Measurements from ENCODE around the gene TMEM229B.

TMEM229B gene

DNA sequence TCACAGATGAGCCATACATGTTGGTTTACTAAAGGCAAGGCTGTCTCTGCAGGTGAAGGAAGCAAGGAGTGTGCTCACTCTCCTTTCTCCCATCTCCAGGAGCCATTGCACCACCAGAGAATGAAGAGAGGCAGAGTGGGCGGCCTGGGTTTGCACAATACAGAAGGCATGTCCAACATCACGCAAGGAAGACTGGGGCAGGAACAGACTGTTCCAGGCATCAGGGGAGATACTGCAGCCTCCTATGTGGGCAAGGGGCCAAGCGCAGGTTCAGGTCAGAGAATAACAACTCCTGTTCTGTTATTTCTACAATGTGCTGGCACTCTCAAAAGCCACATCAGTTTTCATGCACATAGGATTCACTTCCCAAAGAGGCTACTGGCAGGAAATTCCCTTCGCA lies 1.7 kb upstream of the TMEM229B start:
- H3K9me3 ChIP-seq (ENCODE audit: control insufficient read depth in 2 of 2, low read length in 2 of 2) = peaks cover 5% of the 10 kb centered on the region in 2 donors
- H3K4me3 ChIP-seq (ENCODE audit: low read length in 2 of 2) = no peak overlapping the region
- H3K9ac ChIP-seq (ENCODE audit: low read depth in 1 of 2, low read length in 2 of 2) = no peak overlapping the region
- peaks cover 0 to 6% of the 10 kb centered on the region in 2 donors for H3K36me3 ChIP-seq (ENCODE audit: control insufficient read depth in 2 of 2, insufficient read depth in 2 of 2, low read length in 2 of 2)
- peaks cover 9 to 10% of the 10 kb centered on the region in 2 donors for H3K4me1 ChIP-seq (ENCODE audit: control insufficient read depth in 2 of 2, insufficient read depth in 2 of 2, low read length in 2 of 2)
- H3K27me3 ChIP-seq (ENCODE audit: control insufficient read depth in 2 of 2, insufficient read depth in 2 of 2, low read length in 2 of 2) = no peaks in the 10 kb centered on the region
- H3K27ac ChIP-seq (ENCODE audit: low read depth in 2 of 2, low read length in 2 of 2) = no peak overlapping the region

- no peak overlapping the region for H3K27ac ChIP-seq (ENCODE audit: low read depth in 2 of 2, low read length in 2 of 2)
- no peak overlapping the region for H3K4me3 ChIP-seq (ENCODE audit: low read length in 2 of 2)
- H3K4me1 ChIP-seq (ENCODE audit: control insufficient read depth in 2 of 2, insufficient read depth in 2 of 2, low read length in 2 of 2) = peaks cover 9 to 10% of the 10 kb centered on the region in 2 donors
- H3K9ac ChIP-seq (ENCODE audit: low read depth in 1 of 2, low read length in 2 of 2) = no peak overlapping the region
- no peaks in the 10 kb centered on the region for H3K9me3 ChIP-seq (ENCODE audit: control insufficient read depth in 2 of 2, low read length in 2 of 2)
- H3K36me3 ChIP-seq (ENCODE audit: control insufficient read depth in 2 of 2, insufficient read depth in 2 of 2, low read length in 2 of 2) = peaks cover 0 to 12% of the 10 kb centered on the region in 2 donors
- H3K27me3 ChIP-seq (ENCODE audit: control insufficient read depth in 2 of 2, insufficient read depth in 2 of 2, low read length in 2 of 2) = no peaks in the 10 kb centered on the region
Observed at GRCh38 chr14:67487332-67487731, 1.2 kb downstream of the TMEM229B start.

DNA sequence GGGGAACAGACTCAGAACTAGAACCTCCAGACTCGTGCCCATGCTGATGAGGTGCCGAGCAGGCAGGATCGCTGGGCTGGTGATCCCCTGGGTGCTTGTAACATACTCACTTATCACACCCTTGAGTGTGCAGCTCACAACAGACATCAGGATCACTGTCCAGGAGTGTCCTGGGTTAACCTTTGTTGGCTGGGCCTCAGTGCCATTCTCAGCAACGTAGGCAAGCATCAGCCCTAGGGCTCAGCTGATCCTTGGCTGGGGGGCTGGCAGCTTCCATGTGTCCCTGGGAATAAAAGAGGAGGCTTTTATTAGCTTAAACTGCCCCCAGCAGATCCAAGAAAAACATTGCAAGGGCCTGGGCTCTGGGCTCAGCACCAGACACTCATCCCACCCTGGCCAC lies 1.6 kb downstream of the TMEM229B start:
- peaks cover 9 to 10% of the 10 kb centered on the region in 2 donors for H3K4me1 ChIP-seq (ENCODE audit: control insufficient read depth in 2 of 2, insufficient read depth in 2 of 2, low read length in 2 of 2)
- no peak overlapping the region for H3K9ac ChIP-seq (ENCODE audit: low read depth in 1 of 2, low read length in 2 of 2)
- H3K27ac ChIP-seq (ENCODE audit: low read depth in 2 of 2, low read length in 2 of 2) = no peak overlapping the region
- H3K4me3 ChIP-seq (ENCODE audit: low read length in 2 of 2) = no peak overlapping the region
- no peaks in the 10 kb centered on the region for H3K9me3 ChIP-seq (ENCODE audit: control insufficient read depth in 2 of 2, low read length in 2 of 2)
- peaks cover 0 to 12% of the 10 kb centered on the region in 2 donors for H3K36me3 ChIP-seq (ENCODE audit: control insufficient read depth in 2 of 2, insufficient read depth in 2 of 2, low read length in 2 of 2)
- H3K27me3 ChIP-seq (ENCODE audit: control insufficient read depth in 2 of 2, insufficient read depth in 2 of 2, low read length in 2 of 2) = no peaks in the 10 kb centered on the region

- H3K9me3 ChIP-seq (ENCODE audit: control insufficient read depth in 2 of 2, low read length in 2 of 2) = no peaks in the 10 kb centered on the region
- no peak overlapping the region for H3K9ac ChIP-seq (ENCODE audit: low read depth in 1 of 2, low read length in 2 of 2)
- no peaks in the 10 kb centered on the region for H3K27me3 ChIP-seq (ENCODE audit: control insufficient read depth in 2 of 2, insufficient read depth in 2 of 2, low read length in 2 of 2)
- H3K27ac ChIP-seq (ENCODE audit: low read depth in 2 of 2, low read length in 2 of 2) = no peak overlapping the region
- H3K36me3 ChIP-seq (ENCODE audit: control insufficient read depth in 2 of 2, insufficient read depth in 2 of 2, low read length in 2 of 2) = peaks cover 0 to 12% of the 10 kb centered on the region in 2 donors
- H3K4me3 ChIP-seq (ENCODE audit: low read length in 2 of 2) = no peak overlapping the region
- peaks cover 9 to 10% of the 10 kb centered on the region in 2 donors for H3K4me1 ChIP-seq (ENCODE audit: control insufficient read depth in 2 of 2, insufficient read depth in 2 of 2, low read length in 2 of 2)
Observed at GRCh38 chr14:67485501-67486095, 2.9 kb downstream of the TMEM229B start.

DNA sequence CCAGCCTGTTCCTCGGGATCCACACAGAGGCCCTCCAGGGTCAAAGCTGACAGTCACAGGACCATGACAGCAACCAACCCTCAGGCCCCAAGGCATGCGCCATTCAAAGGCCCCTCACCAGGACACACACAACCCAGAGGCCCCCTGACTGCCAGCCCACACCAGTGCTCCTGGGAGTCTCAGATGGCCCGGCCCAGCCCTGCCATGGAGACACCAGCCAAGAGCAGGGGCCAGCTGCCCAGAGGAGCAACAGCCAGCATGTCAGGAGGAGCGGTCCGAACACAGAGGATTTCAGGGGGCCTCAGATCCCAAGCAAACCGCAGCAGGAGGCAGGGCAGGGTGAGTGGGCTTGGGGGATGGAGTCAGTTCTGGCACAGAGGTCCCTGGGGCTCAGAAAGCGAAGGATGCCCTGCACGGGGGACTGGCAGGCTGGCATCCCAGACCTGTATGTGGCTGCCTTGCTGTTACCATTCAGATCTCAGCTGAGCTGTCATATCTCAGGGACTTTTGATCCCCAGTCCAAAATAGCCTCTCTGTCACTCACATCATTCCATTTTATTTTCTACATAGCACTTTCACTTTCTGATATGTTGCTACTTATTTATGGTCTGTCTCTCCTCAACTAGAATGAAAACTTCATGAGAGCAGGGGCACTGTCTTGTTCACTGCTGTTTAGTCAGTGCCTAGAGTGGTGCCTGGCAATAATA lies 4.8 kb downstream of the TMEM229B start:
- Histone ChIP-seq H3K27ac (ENCODE audit: low read depth in 2 of 2, low read length in 2 of 2) (no peak overlapping the region), H3K4me3 (ENCODE audit: low read length in 2 of 2) (no peak overlapping the region), H3K9ac (ENCODE audit: low read depth in 1 of 2, low read length in 2 of 2) (no peak overlapping the region), H3K27me3 (ENCODE audit: control insufficient read depth in 2 of 2, insufficient read depth in 2 of 2, low read length in 2 of 2) (no peaks in the 10 kb centered on the region), H3K36me3 (ENCODE audit: control insufficient read depth in 2 of 2, insufficient read depth in 2 of 2, low read length in 2 of 2) (peaks cover 0 to 12% of the 10 kb centered on the region in 2 donors), H3K4me1 (ENCODE audit: control insufficient read depth in 2 of 2, insufficient read depth in 2 of 2, low read length in 2 of 2) (peaks cover 1 to 3% of the 10 kb centered on the region in 2 donors), H3K9me3 (ENCODE audit: control insufficient read depth in 2 of 2, low read length in 2 of 2) (no peaks in the 10 kb centered on the region)

GRCh38 chr14:67482231-67483164 lies 6.0 kb downstream of the TMEM229B start:
- Histone ChIP-seq H3K9me3 (ENCODE audit: control insufficient read depth in 2 of 2, low read length in 2 of 2) (no peaks in the 10 kb centered on the region), H3K27me3 (ENCODE audit: control insufficient read depth in 2 of 2, insufficient read depth in 2 of 2, low read length in 2 of 2) (no peaks in the 10 kb centered on the region), H3K4me3 (ENCODE audit: low read length in 2 of 2) (no peak overlapping the region), H3K4me1 (ENCODE audit: control insufficient read depth in 2 of 2, insufficient read depth in 2 of 2, low read length in 2 of 2) (no peaks in the 10 kb centered on the region), H3K9ac (ENCODE audit: low read depth in 1 of 2, low read length in 2 of 2) (no peak overlapping the region), H3K27ac (ENCODE audit: low read depth in 2 of 2, low read length in 2 of 2) (no peak overlapping the region), H3K36me3 (ENCODE audit: control insufficient read depth in 2 of 2, insufficient read depth in 2 of 2, low read length in 2 of 2) (peaks cover 0 to 12% of the 10 kb centered on the region in 2 donors)

GRCh38 chr14:67480011-67480410 lies 8.5 kb downstream of the TMEM229B start:
- Histone ChIP-seq H3K36me3 (ENCODE audit: control insufficient read depth in 2 of 2, insufficient read depth in 2 of 2, low read length in 2 of 2) (peaks cover 0 to 5% of the 10 kb centered on the region in 2 donors), H3K9ac (ENCODE audit: low read depth in 1 of 2, low read length in 2 of 2) (no peak overlapping the region), H3K27ac (ENCODE audit: low read depth in 2 of 2, low read length in 2 of 2) (no peak overlapping the region), H3K9me3 (ENCODE audit: control insufficient read depth in 2 of 2, low read length in 2 of 2) (no peaks in the 10 kb centered on the region), H3K27me3 (ENCODE audit: control insufficient read depth in 2 of 2, insufficient read depth in 2 of 2, low read length in 2 of 2) (no peaks in the 10 kb centered on the region), H3K4me3 (ENCODE audit: low read length in 2 of 2) (no peak overlapping the region), H3K4me1 (ENCODE audit: control insufficient read depth in 2 of 2, insufficient read depth in 2 of 2, low read length in 2 of 2) (no peaks in the 10 kb centered on the region)

- no peaks in the 10 kb centered on the region for H3K9me3 ChIP-seq (ENCODE audit: control insufficient read depth in 2 of 2, low read length in 2 of 2)
- no peak overlapping the region for H3K9ac ChIP-seq (ENCODE audit: low read depth in 1 of 2, low read length in 2 of 2)
- H3K36me3 ChIP-seq (ENCODE audit: control insufficient read depth in 2 of 2, insufficient read depth in 2 of 2, low read length in 2 of 2) = peaks cover 0 to 2% of the 10 kb centered on the region in 2 donors
- H3K4me1 ChIP-seq (ENCODE audit: control insufficient read depth in 2 of 2, insufficient read depth in 2 of 2, low read length in 2 of 2) = no peaks in the 10 kb centered on the region
- H3K27ac ChIP-seq (ENCODE audit: low read depth in 2 of 2, low read length in 2 of 2) = no peak overlapping the region
- H3K27me3 ChIP-seq (ENCODE audit: control insufficient read depth in 2 of 2, insufficient read depth in 2 of 2, low read length in 2 of 2) = no peaks in the 10 kb centered on the region
- no peak overlapping the region for H3K4me3 ChIP-seq (ENCODE audit: low read length in 2 of 2)
Observed at GRCh38 chr14:67478800-67479084, 9.8 kb downstream of the TMEM229B start.

DNA sequence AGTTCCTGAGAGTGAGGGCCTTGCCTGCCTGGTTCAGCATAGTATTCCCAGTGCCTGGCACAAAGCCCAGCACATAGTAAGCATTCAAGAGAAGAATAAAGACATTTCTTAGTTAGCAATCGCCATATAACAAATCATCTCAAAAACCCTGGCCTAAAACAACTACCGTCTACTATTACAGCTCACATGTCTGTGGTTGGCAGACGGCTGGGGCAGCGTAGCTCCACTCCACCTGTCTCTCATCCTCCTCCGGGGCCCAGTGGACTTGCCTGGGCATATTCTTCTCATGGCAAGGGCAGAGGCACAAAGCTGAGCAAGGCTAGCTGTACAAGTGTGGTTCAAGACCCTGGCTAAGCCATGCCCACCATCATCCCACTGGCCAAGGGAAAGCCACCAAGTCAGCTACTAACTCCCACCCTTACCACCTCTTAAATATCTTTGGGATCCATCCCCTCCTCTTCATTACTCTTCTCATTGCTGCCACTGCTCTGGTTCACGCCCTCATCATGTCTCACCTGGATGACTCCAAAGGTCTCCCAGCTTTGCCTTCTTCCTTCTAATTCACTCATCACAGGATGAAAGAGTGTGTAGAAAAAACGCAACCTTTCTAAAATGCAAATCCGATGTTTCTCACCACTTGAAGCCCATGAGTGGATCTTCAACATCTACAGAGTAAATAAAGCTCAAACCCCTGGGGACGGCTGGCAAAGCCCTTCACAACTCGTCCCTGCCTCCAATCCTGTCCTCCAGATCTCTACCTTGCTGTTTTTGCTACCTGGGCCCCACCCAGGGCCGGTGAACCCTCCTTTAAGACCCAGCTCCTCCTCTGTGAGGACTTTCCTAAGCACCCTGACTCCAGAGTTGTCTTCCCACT lies 10.4 kb downstream of the TMEM229B start:
- no peak overlapping the region for H3K9ac ChIP-seq (ENCODE audit: low read depth in 1 of 2, low read length in 2 of 2)
- no peaks in the 10 kb centered on the region for H3K4me1 ChIP-seq (ENCODE audit: control insufficient read depth in 2 of 2, insufficient read depth in 2 of 2, low read length in 2 of 2)
- no peak overlapping the region for H3K27ac ChIP-seq (ENCODE audit: low read depth in 2 of 2, low read length in 2 of 2)
- H3K27me3 ChIP-seq (ENCODE audit: control insufficient read depth in 2 of 2, insufficient read depth in 2 of 2, low read length in 2 of 2) = no peaks in the 10 kb centered on the region
- H3K4me3 ChIP-seq (ENCODE audit: low read length in 2 of 2) = no peak overlapping the region
- H3K36me3 ChIP-seq (ENCODE audit: control insufficient read depth in 2 of 2, insufficient read depth in 2 of 2, low read length in 2 of 2) = no peaks in the 10 kb centered on the region
- no peaks in the 10 kb centered on the region for H3K9me3 ChIP-seq (ENCODE audit: control insufficient read depth in 2 of 2, low read length in 2 of 2)

Measured in mucosa of rectum (tissue), 2 donors.